Measurements from ENCODE around the gene ASIC2.

ASIC2 gene

GRCh38 chr17:33192951-33193911 lies 99.9 kb downstream of the ASIC2 start:
- H3K9me3 Mint-ChIP-seq: no peaks in the 10 kb centered on the region
- H3K4me3 Mint-ChIP-seq: no peak overlapping the region
- H3K4me1 Mint-ChIP-seq: no peaks in the 10 kb centered on the region
- peaks cover 66% of the 10 kb centered on the region for H3K27me3 Mint-ChIP-seq
- H3K36me3 Mint-ChIP-seq (ENCODE audit: insufficient read depth): no peaks in the 10 kb centered on the region
- no peak overlapping the region for H3K27ac Mint-ChIP-seq (ENCODE audit: low read depth)
- ATAC-seq (replicated peaks; ENCODE audit: extremely low read depth, poor library complexity, severe bottlenecking) (no peak), DNase-seq (ENCODE audit: low spot score in 2 of 2) (no peak)

- ATAC-seq (replicated peaks; ENCODE audit: extremely low read depth, poor library complexity, severe bottlenecking) (no peak), DNase-seq (ENCODE audit: low spot score in 2 of 2) (no peak)
- Mint-ChIP-seq H3K27ac (ENCODE audit: low read depth) (no peak overlapping the region), H3K4me3 (no peak overlapping the region), H3K36me3 (ENCODE audit: insufficient read depth) (no peaks in the 10 kb centered on the region), H3K9me3 (no peaks in the 10 kb centered on the region), H3K27me3 (peaks cover 64% of the 10 kb centered on the region), H3K4me1 (no peaks in the 10 kb centered on the region)
These were observed 109.5 kb downstream of the ASIC2 start for GRCh38 chr17:33183487-33184026.

GRCh38 chr17:33179151-33179550 lies 113.9 kb downstream of the ASIC2 start:
- H3K4me1 Mint-ChIP-seq: no peaks in the 10 kb centered on the region
- H3K9me3 Mint-ChIP-seq: no peaks in the 10 kb centered on the region
- DNase-seq (ENCODE audit: low spot score in 2 of 2): no peak
- no peak for ATAC-seq (replicated peaks; ENCODE audit: extremely low read depth, poor library complexity, severe bottlenecking)
- no peak overlapping the region for H3K27ac Mint-ChIP-seq (ENCODE audit: low read depth)
- H3K27me3 Mint-ChIP-seq: peaks cover 71% of the 10 kb centered on the region
- no peaks in the 10 kb centered on the region for H3K36me3 Mint-ChIP-seq (ENCODE audit: insufficient read depth)
- no peak overlapping the region for H3K4me3 Mint-ChIP-seq

- ATAC-seq (replicated peaks; ENCODE audit: extremely low read depth, poor library complexity, severe bottlenecking): no peak
- Mint-ChIP-seq H3K27ac (ENCODE audit: low read depth) (no peak overlapping the region), H3K4me1 (no peaks in the 10 kb centered on the region), H3K36me3 (ENCODE audit: insufficient read depth) (no peaks in the 10 kb centered on the region), H3K9me3 (no peaks in the 10 kb centered on the region), H3K27me3 (peaks cover 66% of the 10 kb centered on the region), H3K4me3 (no peak overlapping the region)
- DNase-seq (ENCODE audit: low spot score in 2 of 2): no peak
These were observed 114.4 kb downstream of the ASIC2 start for GRCh38 chr17:33178681-33179080.

GRCh38 chr17:33175562-33175961 lies 117.5 kb downstream of the ASIC2 start:
- no peaks in the 10 kb centered on the region for H3K9me3 Mint-ChIP-seq
- ATAC-seq (replicated peaks; ENCODE audit: extremely low read depth, poor library complexity, severe bottlenecking): no peak
- H3K27ac Mint-ChIP-seq (ENCODE audit: low read depth): no peak overlapping the region
- H3K36me3 Mint-ChIP-seq (ENCODE audit: insufficient read depth): no peaks in the 10 kb centered on the region
- peaks cover 57% of the 10 kb centered on the region for H3K27me3 Mint-ChIP-seq
- no peak for DNase-seq (ENCODE audit: low spot score in 2 of 2)
- H3K4me1 Mint-ChIP-seq: no peaks in the 10 kb centered on the region
- H3K4me3 Mint-ChIP-seq: no peak overlapping the region

GRCh38 chr17:33171931-33172330 lies 121.2 kb downstream of the ASIC2 start:
- no peak for DNase-seq (ENCODE audit: low spot score in 2 of 2)
- ATAC-seq (replicated peaks; ENCODE audit: extremely low read depth, poor library complexity, severe bottlenecking): no peak
- Mint-ChIP-seq H3K27me3 (peaks cover 63% of the 10 kb centered on the region), H3K4me1 (no peaks in the 10 kb centered on the region), H3K36me3 (ENCODE audit: insufficient read depth) (no peaks in the 10 kb centered on the region), H3K4me3 (no peak overlapping the region), H3K9me3 (no peaks in the 10 kb centered on the region), H3K27ac (ENCODE audit: low read depth) (no peak overlapping the region)

GRCh38 chr17:33169580-33170285 lies 123.4 kb downstream of the ASIC2 start:
- no peak for DNase-seq (ENCODE audit: low spot score in 2 of 2)
- peaks cover 63% of the 10 kb centered on the region for H3K27me3 Mint-ChIP-seq
- no peak for ATAC-seq (replicated peaks; ENCODE audit: extremely low read depth, poor library complexity, severe bottlenecking)
- no peaks in the 10 kb centered on the region for H3K36me3 Mint-ChIP-seq (ENCODE audit: insufficient read depth)
- no peak overlapping the region for H3K4me3 Mint-ChIP-seq
- H3K9me3 Mint-ChIP-seq: no peaks in the 10 kb centered on the region
- H3K4me1 Mint-ChIP-seq: no peaks in the 10 kb centered on the region
- no peak overlapping the region for H3K27ac Mint-ChIP-seq (ENCODE audit: low read depth)

- no peaks in the 10 kb centered on the region for H3K9me3 Mint-ChIP-seq
- DNase-seq (ENCODE audit: low spot score in 2 of 2): no peak
- no peak overlapping the region for H3K4me3 Mint-ChIP-seq
- peaks cover 73% of the 10 kb centered on the region for H3K27me3 Mint-ChIP-seq
- H3K4me1 Mint-ChIP-seq: no peaks in the 10 kb centered on the region
- no peak overlapping the region for H3K27ac Mint-ChIP-seq (ENCODE audit: low read depth)
- no peak for ATAC-seq (replicated peaks; ENCODE audit: extremely low read depth, poor library complexity, severe bottlenecking)
- no peaks in the 10 kb centered on the region for H3K36me3 Mint-ChIP-seq (ENCODE audit: insufficient read depth)
These were observed 125.4 kb downstream of the ASIC2 start for GRCh38 chr17:33167736-33168135.

- DNase-seq (ENCODE audit: low spot score in 2 of 2): no peak
- Mint-ChIP-seq H3K4me1 (no peaks in the 10 kb centered on the region), H3K4me3 (no peak overlapping the region), H3K9me3 (no peaks in the 10 kb centered on the region), H3K27ac (ENCODE audit: low read depth) (no peak overlapping the region), H3K27me3 (peaks cover 72% of the 10 kb centered on the region), H3K36me3 (ENCODE audit: insufficient read depth) (no peaks in the 10 kb centered on the region)
- ATAC-seq (replicated peaks; ENCODE audit: extremely low read depth, poor library complexity, severe bottlenecking): no peak
These were observed 126.6 kb downstream of the ASIC2 start for GRCh38 chr17:33166472-33166871.

- no peak for DNase-seq (ENCODE audit: low spot score in 2 of 2)
- no peaks in the 10 kb centered on the region for H3K4me1 Mint-ChIP-seq
These were observed 128.8 kb downstream of the ASIC2 start for GRCh38 chr17:33164169-33164881.

GRCh38 chr17:33163533-33164168 lies 129.4 kb downstream of the ASIC2 start:
- no peak for ATAC-seq (replicated peaks; ENCODE audit: extremely low read depth, poor library complexity, severe bottlenecking)
- Mint-ChIP-seq H3K27me3 (peaks cover 61% of the 10 kb centered on the region), H3K9me3 (no peaks in the 10 kb centered on the region), H3K36me3 (ENCODE audit: insufficient read depth) (no peaks in the 10 kb centered on the region), H3K4me3 (no peak overlapping the region), H3K4me1 (no peaks in the 10 kb centered on the region), H3K27ac (ENCODE audit: low read depth) (no peak overlapping the region)
- no peak for DNase-seq (ENCODE audit: low spot score in 2 of 2)

More at GRCh38 chr17:33164169-33164881, 128.8 kb downstream of the ASIC2 start:
- no peak for ATAC-seq (replicated peaks; ENCODE audit: extremely low read depth, poor library complexity, severe bottlenecking)
- Mint-ChIP-seq H3K36me3 (ENCODE audit: insufficient read depth) (no peaks in the 10 kb centered on the region), H3K4me3 (no peak overlapping the region), H3K27ac (ENCODE audit: low read depth) (no peak overlapping the region), H3K9me3 (no peaks in the 10 kb centered on the region), H3K27me3 (peaks cover 65% of the 10 kb centered on the region)

- ATAC-seq (replicated peaks; ENCODE audit: extremely low read depth, poor library complexity, severe bottlenecking) (no peak), DNase-seq (ENCODE audit: low spot score in 2 of 2) (no peak)
- H3K9me3 Mint-ChIP-seq: no peaks in the 10 kb centered on the region
- H3K27ac Mint-ChIP-seq (ENCODE audit: low read depth): no peak overlapping the region
- no peaks in the 10 kb centered on the region for H3K36me3 Mint-ChIP-seq (ENCODE audit: insufficient read depth)
- no peaks in the 10 kb centered on the region for H3K4me1 Mint-ChIP-seq
- H3K27me3 Mint-ChIP-seq: peaks cover 30% of the 10 kb centered on the region
- no peak overlapping the region for H3K4me3 Mint-ChIP-seq
These were observed 138.1 kb downstream of the ASIC2 start for GRCh38 chr17:33154869-33155455.
